ENCODE measurements around the gene GRIK2.

GRIK2 gene

DNA sequence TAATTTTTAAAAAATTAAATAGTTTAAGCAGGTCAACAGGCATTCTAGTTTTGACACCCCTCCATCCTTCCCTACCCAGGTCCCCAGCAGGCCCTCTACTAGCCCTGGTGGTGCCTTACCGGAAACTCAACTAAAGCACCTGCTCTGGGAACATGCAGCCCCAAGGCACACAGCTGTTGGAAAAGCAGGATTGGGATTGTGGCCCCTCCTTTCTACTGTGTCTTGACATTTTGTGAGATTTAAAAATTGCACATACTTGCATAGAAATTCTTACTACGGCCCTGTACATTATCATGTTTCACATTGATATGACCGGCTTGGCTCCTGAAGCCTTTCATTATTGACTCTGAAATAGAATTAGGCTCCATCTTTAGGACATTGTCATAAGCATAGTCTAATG is 423.2 kb downstream of the GRIK2 start:
- no peak for DNase-seq

- no peak for DNase-seq
These were observed 424.5 kb downstream of the GRIK2 start for GRCh38 chr6:101818051-101818450.

DNA sequence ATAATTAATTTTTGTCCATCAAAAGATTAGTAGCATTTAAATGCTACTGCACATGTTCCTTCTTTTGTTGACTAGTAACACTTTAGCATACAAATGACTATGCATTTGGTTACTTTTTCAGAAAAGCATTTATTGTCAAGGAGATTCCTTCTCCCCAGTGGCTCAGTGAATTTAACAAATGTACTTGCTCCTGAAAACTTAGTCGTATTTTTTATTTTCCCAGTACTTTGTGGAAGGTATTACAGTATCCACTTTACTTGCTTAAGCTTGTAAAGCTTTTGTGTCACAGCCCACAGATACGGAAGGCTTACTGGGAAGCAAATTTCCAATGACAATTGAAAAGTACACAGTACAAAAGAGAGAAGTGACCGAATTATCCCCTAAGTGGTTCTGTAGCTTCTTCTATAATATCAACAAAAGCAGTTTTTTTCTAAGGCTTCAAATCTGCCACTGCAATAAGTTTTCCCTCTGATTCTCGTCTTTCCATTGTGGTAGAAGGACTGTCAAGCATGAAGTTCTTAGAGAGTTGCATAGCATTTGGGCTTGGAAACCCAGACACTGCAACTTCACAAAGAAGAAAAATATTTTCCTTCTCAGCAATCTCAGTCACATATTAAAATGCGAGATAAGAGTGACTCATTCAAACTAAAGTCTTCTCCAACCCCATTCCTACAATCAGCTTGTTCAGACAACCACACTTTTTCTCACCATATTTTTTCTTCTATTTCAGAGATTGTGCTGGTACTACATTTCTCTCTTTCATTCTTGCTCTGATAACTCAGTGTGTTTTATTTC is 431.2 kb downstream of the GRIK2 start:
- no peak for DNase-seq

GRCh38 chr6:101826269-101826668 is 432.8 kb downstream of the GRIK2 start:
- DNase-seq, result no peak

- no peak for DNase-seq
These were observed 433.2 kb downstream of the GRIK2 start for GRCh38 chr6:101826678-101827077.

DNA sequence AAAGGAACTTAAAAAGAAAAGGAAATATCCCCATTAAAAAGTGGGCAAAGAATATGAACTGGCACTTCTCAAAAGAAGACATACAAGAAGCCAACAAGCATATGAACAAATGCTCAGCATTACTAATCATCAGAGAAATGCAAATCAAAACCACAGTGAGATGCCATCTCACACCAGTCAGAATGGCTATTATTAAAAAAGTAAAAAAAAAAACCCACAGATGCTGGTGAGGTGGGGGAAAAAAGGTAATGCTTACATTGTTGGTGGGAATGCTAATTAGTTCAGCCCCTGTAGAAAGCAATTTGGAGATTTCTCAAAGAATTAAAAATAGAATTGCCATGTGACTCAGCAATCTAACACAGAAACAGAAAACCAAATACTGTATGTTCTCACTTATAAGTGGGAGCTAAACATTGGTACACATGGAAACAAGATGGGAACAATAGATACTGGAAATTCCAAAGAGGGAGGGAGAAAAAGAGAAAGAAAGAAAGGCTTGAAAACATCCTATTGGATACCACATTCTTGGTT is 437.1 kb downstream of the GRIK2 start:
- DNase-seq, result no peak

DNA sequence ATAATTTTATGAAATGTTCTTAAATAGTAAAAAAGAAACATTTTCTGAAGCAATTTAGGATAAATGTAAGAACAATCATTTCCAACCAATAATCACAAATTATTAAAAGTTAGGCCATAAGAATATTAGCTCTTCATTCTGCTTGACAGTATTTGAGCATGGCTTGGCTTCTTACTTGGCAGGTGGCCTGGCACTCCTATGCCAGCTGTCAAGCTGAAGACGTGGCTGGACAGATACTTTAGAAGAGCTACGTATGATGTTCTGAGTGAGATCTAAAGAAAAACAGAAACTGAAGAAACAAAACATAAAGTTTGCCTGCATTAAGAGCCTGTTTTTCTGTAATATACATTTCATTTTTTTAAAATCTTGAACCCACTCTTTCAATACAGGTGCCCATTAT is 438.9 kb downstream of the GRIK2 start:
- no peak for DNase-seq

- no peak for DNase-seq
These were observed 446.6 kb downstream of the GRIK2 start for GRCh38 chr6:101840100-101840499.

- no peak for DNase-seq
These were observed 451.7 kb downstream of the GRIK2 start for GRCh38 chr6:101845172-101845571.

DNA sequence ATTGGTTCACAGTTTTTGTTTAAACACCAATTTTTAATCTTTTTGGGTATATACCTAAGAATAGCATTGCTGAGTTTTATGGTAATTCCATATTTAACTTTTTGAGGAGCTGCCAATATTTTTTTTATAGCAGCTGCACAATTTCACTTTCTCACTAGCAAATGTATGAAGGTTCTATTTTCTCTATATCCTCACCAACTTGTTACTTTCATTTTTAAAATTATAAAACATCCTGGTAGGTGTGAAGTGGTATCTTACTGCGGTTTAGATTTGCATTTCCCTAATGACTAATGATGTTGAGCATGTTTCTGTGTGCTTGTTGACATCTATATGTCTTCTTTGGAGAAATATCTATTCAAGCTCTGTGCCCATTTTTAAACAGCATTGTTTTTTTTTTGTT is 452.1 kb downstream of the GRIK2 start:
- no peak for DNase-seq

DNA sequence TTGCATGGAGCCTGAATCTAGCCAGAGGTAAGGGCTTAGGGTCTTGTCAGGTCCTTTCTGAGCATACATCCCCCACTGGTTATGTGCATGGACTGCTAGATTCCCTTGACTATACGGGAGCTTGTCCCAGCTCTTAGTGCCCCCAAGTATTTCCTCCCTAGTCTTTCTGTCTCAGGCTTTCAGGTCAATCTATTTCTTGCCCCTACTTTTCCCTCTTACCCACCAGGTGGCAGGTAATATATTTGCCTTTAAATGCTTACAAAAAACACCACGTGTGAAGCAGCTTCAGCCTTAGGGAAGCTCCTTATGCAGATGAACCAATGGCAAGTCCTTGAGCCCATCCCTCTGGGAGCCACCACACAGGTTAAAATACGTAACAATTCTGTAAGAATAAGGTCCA is 454.2 kb downstream of the GRIK2 start:
- no peak for DNase-seq

DNA sequence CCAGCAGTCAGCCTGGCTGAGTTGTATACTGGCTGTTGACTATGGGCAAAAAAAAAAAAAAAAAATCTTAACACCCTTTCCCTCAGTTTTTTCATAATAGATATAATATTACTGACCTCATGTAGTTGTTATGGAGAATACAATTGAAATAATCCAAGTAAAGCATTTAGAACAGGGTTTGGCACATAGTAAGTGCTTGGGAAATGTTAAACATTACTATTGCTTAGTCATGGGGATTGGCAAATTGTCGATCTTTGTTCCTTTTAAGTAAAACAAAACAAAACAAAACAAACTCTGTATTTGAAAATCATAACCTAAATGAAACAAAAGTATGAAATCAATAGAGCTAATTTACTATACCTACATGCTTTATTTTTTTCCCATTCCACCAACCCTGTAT is 458.4 kb downstream of the GRIK2 start:
- DNase-seq, result no peak

GRCh38 chr6:101853231-101854085 is 459.9 kb downstream of the GRIK2 start:
- DNase-seq, result no peak

DNA sequence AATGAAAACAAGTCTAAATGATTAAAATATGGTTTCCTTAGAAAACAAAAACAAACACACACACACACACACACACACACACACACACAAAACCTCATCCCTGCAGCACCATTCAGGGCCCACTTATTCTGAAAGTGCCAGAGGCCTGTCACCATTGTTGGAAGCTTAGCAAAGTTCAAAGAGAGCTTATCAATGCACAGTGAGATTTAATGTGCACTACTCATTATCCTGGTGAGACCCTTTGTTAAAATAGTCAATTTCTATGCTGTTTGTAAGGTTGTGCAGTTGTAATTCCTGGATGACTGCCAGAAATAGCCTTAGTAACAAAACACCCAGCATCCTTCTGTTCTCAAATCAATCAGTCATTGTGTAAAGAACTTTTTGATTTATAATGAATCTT is 482.9 kb downstream of the GRIK2 start:
- DNase-seq, result no peak

GRCh38 chr6:101878554-101879276 is 485.2 kb downstream of the GRIK2 start:
- no peak for DNase-seq

DNA sequence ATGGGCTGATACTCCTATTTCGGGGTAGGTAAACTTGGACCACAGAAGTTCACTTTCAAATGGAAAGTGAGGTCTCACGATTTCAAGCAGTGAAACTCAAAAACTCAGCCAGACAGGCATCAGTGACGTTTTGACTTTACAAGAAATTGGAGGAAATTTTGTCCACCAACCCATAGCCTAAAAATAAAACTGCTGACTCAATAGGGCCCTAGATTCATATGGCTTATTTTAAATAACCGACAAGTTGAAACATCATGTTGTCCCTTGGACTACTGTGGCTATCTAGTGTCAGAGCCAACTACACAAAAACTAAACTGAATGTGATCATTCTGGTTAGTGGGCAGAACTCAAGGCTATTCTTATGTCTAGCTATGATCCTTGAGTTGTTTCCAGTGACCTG is 486.3 kb downstream of the GRIK2 start:
- DNase-seq, result no peak

DNA sequence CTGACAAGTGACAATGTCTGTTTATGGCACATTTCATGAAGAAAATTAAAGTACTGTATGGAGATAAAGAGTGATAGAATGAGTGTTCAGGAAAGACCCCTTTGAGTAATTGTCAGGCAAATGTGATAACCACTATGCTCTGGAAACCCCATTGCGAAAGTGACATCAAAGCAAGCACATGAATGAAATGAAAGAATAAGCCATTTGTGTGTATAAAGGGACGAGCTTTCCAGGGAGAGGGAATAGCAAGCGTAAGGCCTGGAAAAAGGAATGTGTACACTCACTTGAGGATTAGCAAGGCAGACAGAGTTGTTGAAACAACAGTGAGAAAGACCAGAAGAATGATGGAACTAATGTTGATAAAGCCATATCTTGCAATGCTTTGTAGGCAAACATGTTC is 490.0 kb downstream of the GRIK2 start:
- DNase-seq, result no peak

DNA sequence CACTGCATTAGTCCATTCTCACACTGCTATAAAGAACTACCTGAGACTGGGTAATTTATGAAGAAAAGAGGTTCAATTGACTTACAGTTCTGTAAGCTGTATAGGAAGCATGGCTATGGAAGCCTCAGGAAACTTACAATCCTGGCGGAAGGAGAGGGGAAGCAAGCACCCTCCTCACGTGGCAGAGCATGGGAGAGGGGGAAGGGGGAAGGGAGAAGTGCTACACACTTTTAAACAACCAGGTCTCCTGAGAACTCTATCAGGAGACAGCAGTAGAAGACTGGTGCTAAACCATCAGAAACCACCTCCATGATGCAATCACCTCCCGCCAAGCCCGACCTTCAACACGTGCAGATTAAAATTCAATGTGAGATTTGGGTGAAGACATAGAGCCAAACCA is 494.0 kb downstream of the GRIK2 start:
- DNase-seq, result no peak

GRCh38 chr6:101907356-101908217 is 514.1 kb downstream of the GRIK2 start:
- no peak for DNase-seq

- DNase-seq, result no peak
These were observed 515.9 kb downstream of the GRIK2 start for GRCh38 chr6:101909366-101909765.

GRCh38 chr6:101912311-101912710 is 518.8 kb downstream of the GRIK2 start:
- DNase-seq, result no peak

- DNase-seq, result no peak
These were observed 525.0 kb downstream of the GRIK2 start for GRCh38 chr6:101918471-101918870.

Measured in SIG-M5 (cell line).